ENCODE data around the gene CHAF1B.
A peak's percentile ranks its signal among the peaks of the same experiment; 100 is the strongest.
"Not testable (repeated sequence)": the region's sequence is repeated elsewhere in the genome, so short reads cannot be mapped to it uniquely, and the experiment has no call there.

The CHAF1B gene

GRCh38 chr21:36385233-36386030 lies at the start of gene CHAF1B:
Gene CHAF1B, plus strand, starts transcription at chr21:36385392. Its CDS starts 745 bp downstream, at chr21:36386137.
- DNase-seq (ENCODE audit: low spot score): peak; percentile 67

GRCh38 chr21:36337099-36337509 lies 48.1 kb upstream of the CHAF1B start:
- no peak for DNase-seq (ENCODE audit: low spot score)

- DNase-seq (ENCODE audit: low spot score): no peak
Observed at GRCh38 chr21:36338975-36339374, 46.2 kb upstream of the CHAF1B start.

GRCh38 chr21:36342581-36342980 lies 42.6 kb upstream of the CHAF1B start:
- not testable (repeated sequence) for DNase-seq (ENCODE audit: low spot score)

DNA sequence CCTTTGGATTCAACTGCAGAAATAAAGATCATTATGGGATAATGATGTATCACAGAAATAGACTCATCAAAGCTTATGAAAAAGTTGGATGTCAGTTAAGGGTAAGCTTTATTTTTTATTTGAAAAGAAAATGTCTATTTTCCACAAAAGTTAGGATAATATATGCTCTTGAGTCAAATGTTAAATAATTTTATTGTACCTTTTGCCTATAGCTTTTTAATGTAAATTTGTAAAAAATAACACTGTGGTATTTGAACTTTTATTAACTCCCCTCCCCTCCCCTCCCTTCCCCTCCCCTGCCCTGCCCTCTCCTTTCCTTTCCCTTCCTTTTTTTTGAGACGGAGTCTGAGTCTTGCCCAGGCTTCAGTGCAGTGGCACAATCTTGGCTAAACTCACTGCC lies 40.3 kb upstream of the CHAF1B start:
- no peak for DNase-seq (ENCODE audit: low spot score)

DNA sequence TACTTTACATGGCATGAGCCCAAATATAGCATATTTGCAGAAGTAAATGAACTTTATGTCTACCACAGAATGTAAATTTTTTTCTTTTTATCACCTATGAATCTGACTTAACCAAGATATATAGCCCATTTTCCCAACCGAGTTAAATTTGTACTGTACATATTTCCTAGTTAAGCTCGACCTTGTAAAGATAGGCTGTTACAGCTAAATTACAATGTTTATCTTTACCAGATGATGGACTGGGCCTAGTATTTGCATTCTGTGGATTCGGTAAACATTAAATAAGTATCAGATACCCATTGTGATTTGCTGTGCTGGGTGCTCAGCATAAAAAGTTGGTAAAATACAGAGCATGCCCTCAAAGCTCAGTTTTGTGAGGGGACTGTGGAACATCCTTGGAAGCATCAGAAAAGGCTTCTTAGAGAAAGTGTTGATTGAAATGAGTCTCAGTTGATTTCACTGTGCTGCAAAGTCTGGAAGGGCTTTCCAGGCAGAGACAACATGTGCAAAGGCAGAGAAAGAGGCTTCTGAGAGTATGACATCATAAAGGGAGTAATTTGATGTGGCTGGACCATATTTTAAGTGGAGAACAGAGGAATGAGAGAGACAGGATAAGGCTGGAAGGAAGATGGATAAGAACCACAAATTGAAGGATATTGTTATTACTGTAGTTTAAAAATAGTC lies 37.8 kb upstream of the CHAF1B start:
- no peak for DNase-seq (ENCODE audit: low spot score)

DNA sequence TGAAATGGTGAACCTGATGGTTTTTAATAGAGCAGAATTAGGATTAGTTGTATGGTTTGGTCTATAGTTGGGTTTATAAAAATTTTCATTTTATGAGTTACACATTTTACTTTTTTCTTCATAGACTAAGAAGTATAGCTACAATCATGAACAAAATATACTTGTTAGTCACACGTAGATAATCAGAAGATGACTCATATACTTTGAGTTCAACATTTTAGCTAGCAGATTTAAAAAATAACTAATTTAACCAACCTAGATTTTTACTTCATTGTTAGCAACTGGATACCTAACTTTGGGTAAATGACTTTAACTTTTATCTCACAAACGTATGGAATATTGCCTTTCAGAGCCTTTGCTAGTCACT lies 37.2 kb upstream of the CHAF1B start:
- DNase-seq (ENCODE audit: low spot score): no peak

DNA sequence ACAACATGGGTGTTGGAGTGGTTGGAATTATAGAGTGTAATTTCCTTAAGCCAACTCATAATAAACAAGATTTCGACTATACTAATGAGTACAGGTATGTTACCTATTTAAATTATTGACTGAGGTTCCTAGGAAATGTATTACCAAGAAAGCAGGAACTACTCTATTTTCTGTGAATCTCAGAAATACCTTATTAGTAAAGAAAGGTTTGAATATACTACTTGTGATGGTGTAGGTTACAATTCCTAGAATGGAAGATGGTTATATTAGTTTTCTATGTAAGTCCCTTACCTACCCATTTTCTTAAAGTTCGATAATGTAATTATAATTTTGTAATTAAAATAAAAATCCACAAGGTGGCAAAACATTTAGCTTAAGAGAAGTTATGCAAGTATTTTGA lies 35.9 kb upstream of the CHAF1B start:
- no peak for DNase-seq (ENCODE audit: low spot score)

DNA sequence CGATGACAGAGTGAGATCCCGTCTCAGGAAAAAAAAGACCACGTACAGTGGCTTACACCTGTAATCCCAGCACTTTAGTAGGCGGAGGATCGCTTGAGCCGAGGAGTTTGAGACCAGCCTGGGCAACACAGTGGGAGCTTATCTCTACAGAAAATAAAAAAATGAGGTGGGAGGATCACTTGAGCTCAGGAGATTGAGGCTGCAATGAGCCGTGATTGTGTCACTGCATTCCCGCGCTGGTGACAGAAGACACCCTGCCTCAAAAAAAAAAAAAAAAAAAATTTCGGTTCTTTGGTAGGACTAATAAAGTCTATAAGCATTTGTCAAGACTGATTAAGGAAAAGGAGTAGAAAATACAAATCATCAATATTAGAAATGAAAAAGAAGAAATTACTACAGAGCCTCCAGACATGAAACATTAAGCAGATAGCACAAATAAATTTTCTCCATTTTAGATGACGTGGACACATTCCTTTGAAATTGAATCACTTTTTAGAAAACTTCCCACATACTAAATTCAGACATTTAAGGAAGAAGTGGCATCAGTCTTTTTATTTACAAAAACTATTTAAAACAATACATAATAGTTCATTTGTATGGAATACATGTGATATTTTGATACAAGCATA lies 34.8 kb upstream of the CHAF1B start:
- no peak for DNase-seq (ENCODE audit: low spot score)

DNA sequence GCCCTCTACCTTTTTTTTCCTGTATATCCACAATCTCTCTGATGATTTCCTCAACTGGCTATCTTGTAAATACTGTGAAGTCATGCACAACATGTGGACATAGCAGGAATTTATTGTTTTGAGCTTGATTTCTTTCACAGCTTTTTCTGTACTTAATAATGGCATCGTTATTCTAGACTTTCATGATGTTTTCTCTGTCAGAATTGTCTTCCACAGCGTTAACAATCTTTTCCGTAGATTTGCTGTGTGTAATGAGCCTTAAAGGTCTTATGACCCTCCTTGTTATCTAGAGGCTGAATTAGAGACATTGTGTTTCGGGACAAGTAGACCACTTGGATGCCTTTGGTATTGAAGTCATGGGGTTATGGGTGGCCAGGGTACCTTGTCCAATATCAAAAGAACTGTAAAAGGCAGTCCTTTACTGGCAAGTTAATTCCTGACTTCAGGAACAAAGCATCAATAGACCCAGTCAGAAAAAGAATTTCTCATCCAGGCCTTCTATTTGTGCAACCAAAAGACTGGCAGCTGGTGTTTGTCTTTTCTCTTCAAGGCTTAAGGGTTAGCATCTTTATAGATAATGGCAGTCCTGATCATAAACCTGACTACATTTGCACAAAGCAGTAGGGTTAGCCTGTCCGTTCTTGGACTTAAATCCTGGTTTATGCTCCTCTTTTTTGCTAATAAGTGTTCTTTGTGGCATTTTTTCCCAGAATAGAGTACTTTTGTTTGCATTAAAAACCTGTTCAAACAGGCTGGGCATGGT lies 30.1 kb upstream of the CHAF1B start:
- DNase-seq (ENCODE audit: low spot score): no peak

DNA sequence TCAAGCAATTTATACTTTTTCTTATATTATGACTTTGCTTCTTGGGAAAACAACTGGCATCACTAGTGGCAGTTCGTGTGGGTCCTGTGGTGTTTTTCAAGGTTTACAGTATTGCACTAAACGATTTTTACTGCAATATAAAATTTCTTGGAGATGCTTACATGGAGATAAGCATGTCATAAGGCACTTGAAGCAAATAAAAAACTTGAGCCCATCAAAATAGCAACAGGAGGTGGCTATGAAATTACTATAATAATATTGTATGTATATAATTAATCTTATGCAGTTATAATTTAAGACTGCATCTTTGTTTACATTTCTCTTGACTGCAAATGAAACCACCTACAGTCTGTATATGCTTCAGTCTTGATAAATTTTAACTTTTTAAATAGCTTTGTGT lies 29.3 kb upstream of the CHAF1B start:
- DNase-seq (ENCODE audit: low spot score): no peak

GRCh38 chr21:36359185-36359584 lies 26.0 kb upstream of the CHAF1B start:
- no peak for DNase-seq (ENCODE audit: low spot score)

- no peak for DNase-seq (ENCODE audit: low spot score)
Observed at GRCh38 chr21:36369064-36369685, 16.0 kb upstream of the CHAF1B start.

DNA sequence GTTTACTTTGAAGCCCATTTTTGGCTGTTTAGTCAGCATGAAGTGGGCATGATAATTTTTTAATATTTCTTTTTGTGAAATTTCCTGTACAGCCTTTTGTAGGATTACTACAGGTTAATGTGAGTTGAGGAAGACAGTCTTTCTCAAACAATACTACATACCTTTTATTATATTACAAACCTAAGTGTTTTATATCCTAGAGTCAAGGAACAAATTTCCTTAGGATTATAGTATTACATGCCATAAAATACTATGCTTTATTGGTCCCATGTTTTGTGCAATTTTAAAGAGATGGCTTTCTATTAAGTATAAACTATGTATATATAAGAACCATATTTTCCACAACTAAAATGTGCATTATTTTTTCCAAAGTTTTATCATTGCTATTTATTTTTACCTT lies 9.2 kb upstream of the CHAF1B start:
- DNase-seq (ENCODE audit: low spot score): no peak

GRCh38 chr21:36377391-36377842 lies 7.8 kb upstream of the CHAF1B start:
- DNase-seq (ENCODE audit: low spot score): no peak

- no peak for DNase-seq (ENCODE audit: low spot score)
Observed at GRCh38 chr21:36379251-36379650, 5.9 kb upstream of the CHAF1B start.

DNA sequence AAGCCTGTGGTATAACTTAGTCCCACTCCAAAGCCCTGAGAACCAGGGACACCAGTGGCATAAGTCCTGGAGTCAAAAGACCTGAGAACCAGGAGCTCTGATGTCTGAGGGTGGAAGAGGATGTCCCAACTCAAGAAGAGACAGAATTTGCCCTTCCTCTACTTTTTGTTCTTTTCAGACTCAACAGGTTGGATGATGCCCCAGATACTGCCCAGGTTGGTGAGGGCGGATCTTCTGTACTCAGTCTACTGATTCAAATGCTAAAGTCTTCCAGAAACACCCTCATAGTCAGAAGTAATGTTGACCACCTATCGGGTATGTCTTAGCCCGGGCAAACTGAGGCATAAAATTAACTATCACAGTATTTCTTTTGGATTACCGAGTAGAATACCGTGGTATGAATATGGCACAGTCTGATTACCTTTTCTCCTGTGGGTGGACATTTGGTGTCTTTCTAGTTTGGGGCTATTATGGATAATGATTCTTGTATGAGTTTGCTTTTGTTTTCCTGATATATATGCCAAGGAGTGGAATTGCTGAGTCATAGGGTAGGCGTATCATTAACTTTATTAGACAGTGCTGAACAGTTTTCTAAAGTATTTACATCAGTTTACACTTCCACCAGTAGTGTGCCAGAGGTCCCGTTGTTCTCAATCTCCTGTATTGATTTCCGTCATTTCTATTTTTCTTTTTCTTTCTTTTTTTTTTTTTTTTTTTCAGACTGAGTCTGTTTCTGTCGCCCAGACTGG lies 3.2 kb upstream of the CHAF1B start:
- DNase-seq (ENCODE audit: low spot score): no peak

- not testable (repeated sequence) for DNase-seq (ENCODE audit: low spot score)
Observed at GRCh38 chr21:36382722-36383121, 2.5 kb upstream of the CHAF1B start.

GRCh38 chr21:36384885-36385232 lies 333 bp upstream of the CHAF1B start:
- DNase-seq (ENCODE audit: low spot score): no peak

GRCh38 chr21:36386031-36386642 lies 945 bp downstream of the CHAF1B start:
- DNase-seq (ENCODE audit: low spot score): no peak

- no peak for DNase-seq (ENCODE audit: low spot score)
Observed at GRCh38 chr21:36388096-36388495, 2.9 kb downstream of the CHAF1B start.

Data from globus pallidus (tissue), 1 donor.